Neutrophil (primary cell): ENCODE measurements around the gene SRRM4.

Experiments used
- H3K27ac ChIP-seq: fragments of 200-600 bp; sonication (generic); 2 replicates; pipeline ENCODE4 v1.5.1; 2016; ENCODE audit warnings: mild to moderate bottlenecking, moderate library complexity
- H3K27me3 ChIP-seq: fragments of 200-600 bp; sonication (generic); 2 replicates; pipeline ENCODE4 v1.6.0; 2016; ENCODE audit warnings: mild to moderate bottlenecking
- H3K36me3 ChIP-seq: fragments of 200-600 bp; sonication (generic); 2 replicates; pipeline ENCODE4 v1.5.1; 2017
- H3K4me1 ChIP-seq, 2 experiments: fragments of 200-600 bp in 1 of 2; sonication (generic) in 1 of 2; 1 replicate in 1 of 2; 2 replicates in 1 of 2; pipeline versions ENCODE4 v1.5.1 to v1.6.1; 2013 to 2016; ENCODE audit warnings: low read depth in 1 of 2, low read length in 1 of 2, mild to moderate bottlenecking in 1 of 2, moderate library complexity in 1 of 2; ENCODE audit not compliant: control insufficient read depth in 1 of 2, insufficient read depth in 1 of 2
- H3K4me3 ChIP-seq, 2 experiments: fragments of 200-600 bp in 1 of 2; sonication (generic) in 1 of 2; 1 replicate in 1 of 2; 2 replicates in 1 of 2; pipeline ENCODE4 v1.5.1; 2013 to 2016; ENCODE audit warnings: low read depth in 1 of 2, low read length in 1 of 2, mild to moderate bottlenecking in 1 of 2, moderate library complexity in 1 of 2
- H3K9me3 ChIP-seq: fragments of 200-600 bp; sonication (generic); 2 replicates; pipeline ENCODE4 v1.5.1; 2016
- CTCF ChIP-seq: fragments of 200-600 bp; sonication (generic); IDR thresholded peaks from 2 replicates; pipeline ENCODE4 v1.5.1; 2016; ENCODE audit warnings: antibody characterized with exemption

Gene SRRM4

GRCh38 chr12:119139448-119139847 is 158.1 kb downstream of the SRRM4 start:
- no peak overlapping the region for H3K4me3 ChIP-seq
- no peaks in the 10 kb centered on the region for H3K4me1 ChIP-seq
- H3K9me3 ChIP-seq: no peaks in the 10 kb centered on the region
- no peaks in the 10 kb centered on the region for H3K36me3 ChIP-seq
- H3K27me3 ChIP-seq: no peaks in the 10 kb centered on the region
- no peak overlapping the region for H3K27ac ChIP-seq
- no peak for TF ChIP-seq CTCF

- H3K4me3 ChIP-seq: no peak overlapping the region
- no peaks in the 10 kb centered on the region for H3K27me3 ChIP-seq
- no peak overlapping the region for H3K27ac ChIP-seq
- no peaks in the 10 kb centered on the region for H3K4me1 ChIP-seq
- TF ChIP-seq CTCF: no peak
- no peaks in the 10 kb centered on the region for H3K36me3 ChIP-seq
- H3K9me3 ChIP-seq: no peaks in the 10 kb centered on the region
Measured at GRCh38 chr12:119145367-119145766, 164.0 kb downstream of the SRRM4 start.

GRCh38 chr12:119147847-119148448 is 166.6 kb downstream of the SRRM4 start:
- Histone ChIP-seq H3K4me3 (no peak overlapping the region), H3K36me3 (no peaks in the 10 kb centered on the region), H3K27ac (no peak overlapping the region), H3K4me1 (no peaks in the 10 kb centered on the region), H3K27me3 (peaks cover 6% of the 10 kb centered on the region), H3K9me3 (no peaks in the 10 kb centered on the region)
- no peak for TF ChIP-seq CTCF

- Histone ChIP-seq H3K27me3 (peaks cover 19% of the 10 kb centered on the region), H3K36me3 (no peaks in the 10 kb centered on the region), H3K9me3 (no peaks in the 10 kb centered on the region), H3K4me1 (no peaks in the 10 kb centered on the region), H3K27ac (no peak overlapping the region), H3K4me3 (no peak overlapping the region)
- TF ChIP-seq CTCF: no peak
Measured at GRCh38 chr12:119149270-119149669, 167.9 kb downstream of the SRRM4 start.

DNA sequence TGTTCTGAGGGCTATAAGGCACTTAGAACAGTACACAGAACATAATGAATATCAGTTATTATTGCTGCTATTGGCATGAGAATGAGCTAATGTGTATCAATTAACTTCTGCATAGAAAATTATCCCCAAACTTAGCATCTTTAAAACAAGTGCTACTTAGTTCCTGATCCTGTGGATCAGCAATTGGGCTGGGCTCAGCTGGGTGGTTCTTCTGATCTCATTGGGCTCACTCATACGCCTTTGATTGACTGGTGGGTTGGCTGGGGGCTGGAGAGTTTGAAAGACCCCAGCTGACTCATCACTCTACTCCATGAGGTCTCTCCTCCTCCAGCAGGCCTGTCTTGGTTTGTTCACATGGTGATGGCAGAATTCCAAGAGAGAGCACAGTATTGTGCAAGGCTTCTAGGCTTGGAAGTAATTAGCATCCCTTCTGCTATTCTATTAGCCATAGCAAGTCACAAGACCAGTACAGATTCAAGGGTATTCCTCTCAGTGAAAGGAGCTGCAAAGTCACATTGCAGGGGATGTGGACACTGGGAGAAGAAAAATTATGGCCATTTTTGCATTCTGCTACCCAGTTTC is 170.2 kb downstream of the SRRM4 start:
- no peak for TF ChIP-seq CTCF
- Histone ChIP-seq H3K27me3 (peaks cover 29% of the 10 kb centered on the region), H3K27ac (no peak overlapping the region), H3K4me1 (no peaks in the 10 kb centered on the region), H3K36me3 (no peaks in the 10 kb centered on the region), H3K9me3 (no peaks in the 10 kb centered on the region), H3K4me3 (no peak overlapping the region)
